Stimulated activated CD8-positive, alpha-beta memory T cell treated with anti-CD3 and anti-CD28 coated beads, Interleukin-4, amount 100 ng/mL, for 24 hours (primary cell): Measurements from ENCODE around the gene AGBL4.
"Not testable (repeated sequence)": the region's sequence is repeated elsewhere in the genome, so short reads cannot be mapped to it uniquely, and the experiment has no call there.

ENCODE experiments used
- DNase-seq: peaks from one replicate; pipeline ENCODE4 v3.0.0-alpha.2; 2020; ENCODE audit warnings: low read depth

Gene AGBL4

GRCh38 chr1:48532976-48533375, 1490.8 kb downstream of the AGBL4 start:
- DNase-seq = no peak

GRCh38 chr1:48530727-48531351, 1492.9 kb downstream of the AGBL4 start:
- DNase-seq = no peak

- no peak for DNase-seq
Observed at GRCh38 chr1:48527051-48527450, 1496.7 kb downstream of the AGBL4 start.

- no peak for DNase-seq
Observed at GRCh38 chr1:48526008-48526710, 1497.6 kb downstream of the AGBL4 start.

GRCh38 chr1:48524892-48525467, 1498.8 kb downstream of the AGBL4 start:
- no peak for DNase-seq

GRCh38 chr1:48523558-48523957, 1500.2 kb downstream of the AGBL4 start:
- DNase-seq = no peak

GRCh38 chr1:48519896-48520295, 1503.9 kb downstream of the AGBL4 start:
- DNase-seq = not testable (repeated sequence)

GRCh38 chr1:48506870-48507269, 1516.9 kb downstream of the AGBL4 start:
- no peak for DNase-seq

- no peak for DNase-seq
Observed at GRCh38 chr1:48500541-48501450, 1523.0 kb downstream of the AGBL4 start.

- DNase-seq = no peak
Observed at GRCh38 chr1:48499211-48499735, 1524.5 kb downstream of the AGBL4 start.

- peak; percentile 60 for DNase-seq
Observed at GRCh38 chr1:48498096-48498791, 1525.5 kb downstream of the AGBL4 start.

- DNase-seq = no peak
Observed at GRCh38 chr1:48495911-48496310, 1527.8 kb downstream of the AGBL4 start.

GRCh38 chr1:48495166-48495565, 1528.6 kb downstream of the AGBL4 start:
- DNase-seq = no peak

GRCh38 chr1:48493970-48494769, 1529.6 kb downstream of the AGBL4 start:
- no peak for DNase-seq

GRCh38 chr1:48493041-48493440, 1530.7 kb downstream of the AGBL4 start:
- no peak for DNase-seq

- no peak for DNase-seq
Observed at GRCh38 chr1:48492392-48492791, 1531.4 kb downstream of the AGBL4 start.

GRCh38 chr1:48488721-48489120, 1535.0 kb downstream of the AGBL4 start:
- no peak for DNase-seq
